ENCODE measurements around the gene NFAT5.
"Not testable (repeated sequence)": the region's sequence is repeated elsewhere in the genome, so short reads cannot be mapped to it uniquely, and the experiment has no call there.

Gene NFAT5

GRCh38 chr16:69626256-69626655 lies 60.5 kb downstream of the NFAT5 start:
- in situ Hi-C loops (cut with MboI; ENCODE audit: low sequenced_read_pairs, unreplicated experiment), result no loop called here
- DNase-seq (ENCODE audit: low spot score), result no peak
- TF ChIP-seq CTCF (IDR thresholded peaks at IDR 0.05; ENCODE audit: borderline replicate concordance, control extremely low read depth, extremely low read depth, insufficient read depth, missing control alignments), result no peak

- in situ Hi-C loops (cut with MboI; ENCODE audit: low sequenced_read_pairs, unreplicated experiment), result no loop called here
- DNase-seq (ENCODE audit: low spot score), result no peak
- no peak for TF ChIP-seq CTCF (IDR thresholded peaks at IDR 0.05; ENCODE audit: borderline replicate concordance, control extremely low read depth, extremely low read depth, insufficient read depth, missing control alignments)
Measured at GRCh38 chr16:69632828-69633227, 67.1 kb downstream of the NFAT5 start.

GRCh38 chr16:69633375-69633774 lies 67.6 kb downstream of the NFAT5 start:
- in situ Hi-C loops (cut with MboI; ENCODE audit: low sequenced_read_pairs, unreplicated experiment), result no loop called here
- TF ChIP-seq CTCF (IDR thresholded peaks at IDR 0.05; ENCODE audit: borderline replicate concordance, control extremely low read depth, extremely low read depth, insufficient read depth, missing control alignments), result no peak
- no peak for DNase-seq (ENCODE audit: low spot score)

- DNase-seq (ENCODE audit: low spot score); in situ Hi-C loops (cut with MboI; ENCODE audit: low sequenced_read_pairs, unreplicated experiment): not testable (repeated sequence)
Measured at GRCh38 chr16:69636563-69637146, 70.9 kb downstream of the NFAT5 start.

GRCh38 chr16:69637206-69637865 lies 71.6 kb downstream of the NFAT5 start:
- DNase-seq (ENCODE audit: low spot score); in situ Hi-C loops (cut with MboI; ENCODE audit: low sequenced_read_pairs, unreplicated experiment): not testable (repeated sequence)

GRCh38 chr16:69643997-69644396 lies 78.2 kb downstream of the NFAT5 start:
- DNase-seq (ENCODE audit: low spot score); in situ Hi-C loops (cut with MboI; ENCODE audit: low sequenced_read_pairs, unreplicated experiment): not testable (repeated sequence)

GRCh38 chr16:69644790-69645189 lies 79.0 kb downstream of the NFAT5 start:
- DNase-seq (ENCODE audit: low spot score), result no peak
- in situ Hi-C loops (cut with MboI; ENCODE audit: low sequenced_read_pairs, unreplicated experiment), result no loop called here
- no peak for TF ChIP-seq CTCF (IDR thresholded peaks at IDR 0.05; ENCODE audit: borderline replicate concordance, control extremely low read depth, extremely low read depth, insufficient read depth, missing control alignments)

GRCh38 chr16:69647020-69647419 lies 81.3 kb downstream of the NFAT5 start:
- no peak for DNase-seq (ENCODE audit: low spot score)
- in situ Hi-C loops (cut with MboI; ENCODE audit: low sequenced_read_pairs, unreplicated experiment), result no loop called here
- TF ChIP-seq CTCF (IDR thresholded peaks at IDR 0.05; ENCODE audit: borderline replicate concordance, control extremely low read depth, extremely low read depth, insufficient read depth, missing control alignments), result no peak
